Ectodermal cell (in vitro differentiated cells): ENCODE data around the gene DDB1.

Source experiments
- H3K27ac ChIP-seq: 2 replicates; pipeline ENCODE4 v1.7.0; 2013; ENCODE audit warnings: mild to moderate bottlenecking, low read depth, low read length; ENCODE audit not compliant: insufficient read depth, poor library complexity, severe bottlenecking
- H3K27me3 ChIP-seq: 2 replicates; pipeline ENCODE4 v1.7.0; 2013; ENCODE audit warnings: mild to moderate bottlenecking, low read length; ENCODE audit not compliant: insufficient read depth, control insufficient read depth, poor library complexity, severe bottlenecking
- H3K36me3 ChIP-seq: one replicate; pipeline ENCODE4 v1.7.0; 2013; ENCODE audit warnings: low read length; ENCODE audit not compliant: control insufficient read depth, insufficient read depth
- H3K4me1 ChIP-seq: one replicate; pipeline ENCODE4 v1.7.0; 2013; ENCODE audit warnings: low read length; ENCODE audit not compliant: control insufficient read depth, insufficient read depth
- H3K4me3 ChIP-seq: 2 replicates; pipeline ENCODE4 v1.7.0; 2013; ENCODE audit warnings: low read depth, low read length, control low read depth; ENCODE audit not compliant: insufficient read depth
- H3K9me3 ChIP-seq: 2 replicates; pipeline ENCODE4 v1.7.0; 2013; ENCODE audit warnings: mild to moderate bottlenecking, low read length, moderate library complexity; ENCODE audit not compliant: control insufficient read depth
- WGBS, 2 experiments: methylation state at CpG; one replicate each; pipeline ENCODE4 v1.1.7; 2013; ENCODE audit warnings: missing lambda C conversion rate in 2 of 2; 5-methylcytosine and 5-hydroxymethylcytosine counted together

DDB1 gene

GRCh38 chr11:61367406-61367805, 34.5 kb upstream of the DDB1 start:
- WGBS, 2 experiments, result 95 to 100% methylated on average over 6 of the region's 6 CpGs
- Histone ChIP-seq H3K27ac (no peak overlapping the region), H3K4me1 (peaks cover 6% of the 10 kb centered on the region), H3K9me3 (peaks cover 2% of the 10 kb centered on the region), H3K36me3 (peaks cover 56% of the 10 kb centered on the region), H3K4me3 (no peak overlapping the region), H3K27me3 (no peaks in the 10 kb centered on the region)

GRCh38 chr11:61364012-61364675, 31.2 kb upstream of the DDB1 start:
- no peaks in the 10 kb centered on the region for H3K27me3 ChIP-seq
- peaks cover 6% of the 10 kb centered on the region for H3K4me1 ChIP-seq
- WGBS, 2 experiments, result 96% methylated on average over 5 of the region's 5 CpGs
- no peak overlapping the region for H3K4me3 ChIP-seq
- no peak overlapping the region for H3K27ac ChIP-seq
- peaks cover 42% of the 10 kb centered on the region for H3K36me3 ChIP-seq
- no peaks in the 10 kb centered on the region for H3K9me3 ChIP-seq

- Histone ChIP-seq H3K4me1 (peaks cover 6% of the 10 kb centered on the region), H3K9me3 (no peaks in the 10 kb centered on the region), H3K36me3 (peaks cover 28% of the 10 kb centered on the region), H3K27ac (no peak overlapping the region), H3K4me3 (peak overlapping the region; percentile 87), H3K27me3 (no peaks in the 10 kb centered on the region)
- WGBS, 2 experiments, result 1% methylated on average over 12 of the region's 12 CpGs
These were observed 29.6 kb upstream of the DDB1 start for GRCh38 chr11:61362542-61362875.

GRCh38 chr11:61361741-61362541, 29.0 kb upstream of the DDB1 start, which contains the start of the genes CYB561A3 and TMEM138:
TSS of gene CYB561A3 (minus strand) at chr11:61361882. CDS start at chr11:61356713, 5,169 bp downstream.
TSS of gene TMEM138 (plus strand) at chr11:61362374. CDS start at chr11:61364391, 2,017 bp downstream.
- no peaks in the 10 kb centered on the region for H3K27me3 ChIP-seq
- 0% methylated on average over 63 of the region's 63 CpGs for WGBS, 2 experiments
- peaks cover 22% of the 10 kb centered on the region for H3K36me3 ChIP-seq
- peak within 1 kb of the TSS; percentile 98 for H3K27ac ChIP-seq
- H3K4me3 ChIP-seq, result peak within 1 kb of the TSS; percentile 87
- H3K9me3 ChIP-seq, result no peaks in the 10 kb centered on the region
- peaks cover 6% of the 10 kb centered on the region for H3K4me1 ChIP-seq

- no peaks in the 10 kb centered on the region for H3K27me3 ChIP-seq
- H3K36me3 ChIP-seq, result peaks cover 17% of the 10 kb centered on the region
- H3K4me1 ChIP-seq, result peaks cover 6% of the 10 kb centered on the region
- no peak overlapping the region for H3K27ac ChIP-seq
- 4% methylated on average over 22 of the region's 22 CpGs for WGBS, 2 experiments
- no peaks in the 10 kb centered on the region for H3K9me3 ChIP-seq
- H3K4me3 ChIP-seq, result peak overlapping the region; percentile 87
These were observed 28.4 kb upstream of the DDB1 start for GRCh38 chr11:61361237-61361740.

GRCh38 chr11:61359516-61359915, 26.6 kb upstream of the DDB1 start:
- peaks cover 6% of the 10 kb centered on the region for H3K4me1 ChIP-seq
- peaks cover 5% of the 10 kb centered on the region for H3K36me3 ChIP-seq
- no peaks in the 10 kb centered on the region for H3K27me3 ChIP-seq
- no peak overlapping the region for H3K4me3 ChIP-seq
- no peaks in the 10 kb centered on the region for H3K9me3 ChIP-seq
- H3K27ac ChIP-seq, result no peak overlapping the region
- WGBS, 2 experiments, result 92 to 94% methylated on average over 6 of the region's 6 CpGs

- H3K4me3 ChIP-seq, result no peak overlapping the region
- H3K27me3 ChIP-seq, result no peaks in the 10 kb centered on the region
- no peaks in the 10 kb centered on the region for H3K9me3 ChIP-seq
- 95 to 98% methylated on average over 10 to 11 of the region's 11 CpGs for WGBS, 2 experiments
- H3K36me3 ChIP-seq, result no peaks in the 10 kb centered on the region
- peaks cover 6% of the 10 kb centered on the region for H3K4me1 ChIP-seq
- no peak overlapping the region for H3K27ac ChIP-seq
These were observed 25.7 kb upstream of the DDB1 start for GRCh38 chr11:61358566-61358965.

GRCh38 chr11:61357894-61358239, 25.0 kb upstream of the DDB1 start:
- 95 to 96% methylated on average over 6 of the region's 6 CpGs for whole genome bisulfite sequencing, 2 experiments
- Histone ChIP-seq H3K27ac (no peak overlapping the region), H3K36me3 (no peaks in the 10 kb centered on the region), H3K27me3 (no peaks in the 10 kb centered on the region), H3K4me3 (no peak overlapping the region), H3K9me3 (no peaks in the 10 kb centered on the region), H3K4me1 (no peaks in the 10 kb centered on the region)

- Histone ChIP-seq H3K36me3 (no peaks in the 10 kb centered on the region), H3K9me3 (no peaks in the 10 kb centered on the region), H3K4me1 (no peaks in the 10 kb centered on the region), H3K27me3 (no peaks in the 10 kb centered on the region), H3K4me3 (no peak overlapping the region), H3K27ac (no peak overlapping the region)
- WGBS, 2 experiments, result 94 to 95% methylated on average over 9 of the region's 9 CpGs
These were observed 24.5 kb upstream of the DDB1 start for GRCh38 chr11:61357233-61357893.

GRCh38 chr11:61356706-61357105, 23.8 kb upstream of the DDB1 start:
- no peak overlapping the region for H3K4me3 ChIP-seq
- no peak overlapping the region for H3K27ac ChIP-seq
- WGBS, 2 experiments, result 89 to 93% methylated on average over 4 of the region's 4 CpGs
- no peaks in the 10 kb centered on the region for H3K9me3 ChIP-seq
- H3K27me3 ChIP-seq, result no peaks in the 10 kb centered on the region
- no peaks in the 10 kb centered on the region for H3K36me3 ChIP-seq
- no peaks in the 10 kb centered on the region for H3K4me1 ChIP-seq
